GM20000 (cell line): ENCODE measurements around the gene ST6GALNAC2.

ENCODE experiments used
- DNase-seq: peaks from one replicate; pipeline ENCODE4 v3.0.0; 2012; ENCODE audit warnings: low spot score
- CTCF ChIP-seq: IDR thresholded peaks from 2 replicates; pipeline ENCODE4 v1.5.1; 2012; ENCODE audit warnings: mild to moderate bottlenecking, control low read depth; ENCODE audit errors: extremely low read depth, missing control alignments

Gene ST6GALNAC2

GRCh38 chr17:76544546-76545365 lies 40.9 kb downstream of the ST6GALNAC2 start:
- DNase-seq, result no peak
- TF ChIP-seq CTCF, result no peak

- TF ChIP-seq CTCF, result no peak
- DNase-seq, result no peak
Observed at GRCh38 chr17:76543826-76544545, 41.7 kb downstream of the ST6GALNAC2 start.

- TF ChIP-seq CTCF, result no peak
- DNase-seq, result no peak
Observed at GRCh38 chr17:76543482-76543825, 42.2 kb downstream of the ST6GALNAC2 start.

GRCh38 chr17:76542984-76543383 lies 42.7 kb downstream of the ST6GALNAC2 start:
- no peak for DNase-seq
- TF ChIP-seq CTCF, result no peak

- no peak for TF ChIP-seq CTCF
- DNase-seq, result no peak
Observed at GRCh38 chr17:76542566-76542971, 43.1 kb downstream of the ST6GALNAC2 start.

- no peak for TF ChIP-seq CTCF
Observed at GRCh38 chr17:76541739-76542454, 43.8 kb downstream of the ST6GALNAC2 start.

More at GRCh38 chr17:76541739-76542454, 43.8 kb downstream of the ST6GALNAC2 start:
- DNase-seq, result no peak
